GM20431 (cell line): ENCODE measurements around the gene ABCA10.

ENCODE experiments used
- in situ Hi-C: fragments of 300-500 bp; cut with MseI, MboI; formaldehyde crosslinking; loops from one replicate; pipeline ENCODE4 v1.15.0; 2020; ENCODE audit warnings: low sequenced_read_pairs; ENCODE audit not compliant: unreplicated experiment

Gene ABCA10

GRCh38 chr17:69111794-69112193 lies 116.8 kb downstream of the ABCA10 start:
- in situ Hi-C loops = no loop called here

DNA sequence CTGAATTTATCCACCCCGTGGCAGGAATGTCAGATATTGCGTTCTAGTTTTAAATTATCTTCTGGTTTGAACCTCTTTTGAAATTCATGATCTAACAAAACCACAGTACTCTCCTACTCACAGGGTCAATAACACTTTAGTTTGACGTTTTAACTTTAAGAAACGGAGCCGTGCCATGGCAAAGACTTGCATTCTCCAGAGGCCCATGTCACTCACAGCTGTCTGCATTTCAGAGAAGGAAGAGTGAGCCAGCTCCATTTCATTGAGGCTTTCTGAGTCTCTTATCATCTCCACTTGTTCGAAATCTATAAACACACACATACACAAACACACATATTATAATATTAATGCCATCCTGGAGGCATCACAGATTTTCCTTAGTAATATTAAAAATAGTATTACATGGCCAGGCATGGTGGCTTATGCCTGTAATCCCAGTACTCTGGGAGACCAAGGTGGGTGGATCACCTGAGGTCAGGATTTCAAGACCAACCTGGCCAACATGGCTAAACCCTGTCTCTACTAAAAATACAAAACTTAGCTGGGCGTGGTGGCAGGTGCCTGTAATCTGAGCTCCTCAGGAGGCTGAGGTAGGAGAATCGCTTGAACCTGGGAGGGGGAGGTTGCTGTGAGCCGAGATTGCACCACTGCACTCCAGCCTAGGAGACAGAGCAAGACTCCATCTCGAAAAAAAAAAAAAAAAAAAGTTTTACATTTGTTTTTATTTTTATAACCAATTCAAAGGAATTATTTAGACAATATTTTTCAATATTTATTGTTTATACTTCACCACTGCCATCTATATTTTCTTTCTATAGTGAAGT lies 122.5 kb downstream of the ABCA10 start:
- in situ Hi-C loops = no loop called here

DNA sequence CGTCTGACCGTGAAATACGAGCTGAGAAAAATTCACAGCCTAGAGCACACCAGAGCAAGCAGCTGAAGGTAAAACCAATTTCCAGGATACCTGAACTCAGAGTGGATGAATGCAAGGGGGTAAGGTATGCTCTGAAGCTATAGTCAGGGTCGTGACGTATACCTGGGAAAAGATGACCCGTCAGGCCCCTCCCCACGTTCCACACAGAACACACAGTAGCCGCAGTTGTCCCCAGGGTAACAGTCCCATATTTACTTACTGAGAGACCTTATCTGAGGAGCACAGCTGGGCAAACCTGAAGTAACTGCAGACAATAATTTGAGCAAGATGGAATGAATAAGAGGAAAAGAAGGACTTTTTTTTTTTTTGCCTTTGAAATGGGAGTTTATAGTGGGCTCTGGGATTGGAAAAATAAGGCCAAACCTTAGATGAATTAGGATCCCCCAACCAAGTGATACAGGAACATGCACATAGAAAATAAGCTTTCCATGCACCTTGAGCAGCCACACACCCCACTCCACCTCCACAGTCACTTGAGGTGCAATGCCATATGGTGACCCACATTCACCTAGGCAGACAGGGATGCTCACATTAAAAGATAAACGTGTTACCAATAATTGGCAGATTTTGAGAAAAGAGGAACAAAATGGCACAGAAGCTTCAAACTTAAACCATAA lies 124.9 kb downstream of the ABCA10 start:
- in situ Hi-C loops = no loop called here

GRCh38 chr17:69098625-69099024 lies 130.0 kb downstream of the ABCA10 start:
- in situ Hi-C loops = no loop called here
